Measurements from ENCODE around the gene ZNF446. TPM values are rescaled to one million over a fixed set of nuclear protein-coding genes. Genes with fewer than 3 reads are reported as not detected.

Gene ZNF446
- polyA plus RNA-seq, 3 donors, result 2.0 to 6.2 (median 2.2) TPM

DNA sequence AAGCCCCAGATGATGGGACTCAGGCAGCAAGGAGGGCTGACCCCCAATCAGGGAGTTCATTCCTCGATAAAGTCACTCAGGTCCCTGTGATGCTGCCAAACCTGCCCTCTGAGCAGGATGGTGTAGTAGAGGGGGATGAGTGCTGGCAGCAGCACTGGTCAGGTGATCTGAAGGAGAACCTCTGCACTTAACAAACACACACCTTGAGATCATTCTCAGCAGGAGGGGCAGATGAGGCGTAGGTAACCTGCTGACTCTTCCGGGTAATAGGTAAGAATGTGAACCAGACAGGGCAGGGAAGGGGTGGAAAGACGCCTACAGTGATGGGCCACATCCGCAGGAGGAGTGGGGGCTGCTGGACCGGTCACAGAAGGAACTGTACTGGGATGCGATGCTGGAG lies 3.2 kb downstream of the ZNF446 start:
- Histone ChIP-seq H4K20me1 (ENCODE audit: insufficient read depth, low read length) (no peaks in the 10 kb centered on the region), H3K4me3 (replicated peaks in 1 of 3; ENCODE audit: low read depth in 2 of 3, low read length in 3 of 3) (no peak overlapping the region), H3K4me2 (replicated peaks; ENCODE audit: extremely low read depth, low read length, poor library complexity, severe bottlenecking) (no peak overlapping the region), H3K9me3 (replicated peaks in 1 of 2; ENCODE audit: control insufficient read depth in 1 of 2, insufficient read depth in 1 of 2, low read length in 2 of 2) (no peaks in the 10 kb centered on the region), H3K4me1 (ENCODE audit: control insufficient read depth in 1 of 2, insufficient read depth in 2 of 2, low read length in 2 of 2) (peaks cover 14 to 21% of the 10 kb centered on the region in 2 donors), H2AFZ (ENCODE audit: insufficient read depth, low read depth, low read length, poor library complexity, severe bottlenecking) (no peak overlapping the region), H3K79me2 (ENCODE audit: insufficient read depth, low read length) (no peaks in the 10 kb centered on the region), H3K27me3 (ENCODE audit: control insufficient read depth in 2 of 2, insufficient read depth in 2 of 2, low read length in 2 of 2) (no peaks in the 10 kb centered on the region), H3K36me3 (replicated peaks in 1 of 2; ENCODE audit: control insufficient read depth in 1 of 2, insufficient read depth in 2 of 2, low read length in 2 of 2) (peaks cover 0 to 6% of the 10 kb centered on the region in 2 donors), H3K27ac (ENCODE audit: low read depth in 1 of 2, low read length in 2 of 2) (no peak overlapping the region), H3K9ac (ENCODE audit: insufficient read depth, low read length, poor library complexity, severe bottlenecking) (no peak overlapping the region)
- Mint-ChIP-seq H3K36me3 (peaks cover 3 to 8% of the 10 kb centered on the region in 2 donors), H3K4me1 (peaks cover 17% of the 10 kb centered on the region), H3K9me3 (no peaks in the 10 kb centered on the region), H3K4me3 (no peak overlapping the region), H3K27ac (no peak overlapping the region), H3K27me3 (ENCODE audit: low read depth in 3 of 3) (peaks cover 0 to 6% (median 2%) of the 10 kb centered on the region in 3 donors)
- WGBS (ENCODE audit: insufficient coverage), result 96% methylated on average over 6 of the region's 7 CpGs
- TF ChIP-seq, protein P1, sequence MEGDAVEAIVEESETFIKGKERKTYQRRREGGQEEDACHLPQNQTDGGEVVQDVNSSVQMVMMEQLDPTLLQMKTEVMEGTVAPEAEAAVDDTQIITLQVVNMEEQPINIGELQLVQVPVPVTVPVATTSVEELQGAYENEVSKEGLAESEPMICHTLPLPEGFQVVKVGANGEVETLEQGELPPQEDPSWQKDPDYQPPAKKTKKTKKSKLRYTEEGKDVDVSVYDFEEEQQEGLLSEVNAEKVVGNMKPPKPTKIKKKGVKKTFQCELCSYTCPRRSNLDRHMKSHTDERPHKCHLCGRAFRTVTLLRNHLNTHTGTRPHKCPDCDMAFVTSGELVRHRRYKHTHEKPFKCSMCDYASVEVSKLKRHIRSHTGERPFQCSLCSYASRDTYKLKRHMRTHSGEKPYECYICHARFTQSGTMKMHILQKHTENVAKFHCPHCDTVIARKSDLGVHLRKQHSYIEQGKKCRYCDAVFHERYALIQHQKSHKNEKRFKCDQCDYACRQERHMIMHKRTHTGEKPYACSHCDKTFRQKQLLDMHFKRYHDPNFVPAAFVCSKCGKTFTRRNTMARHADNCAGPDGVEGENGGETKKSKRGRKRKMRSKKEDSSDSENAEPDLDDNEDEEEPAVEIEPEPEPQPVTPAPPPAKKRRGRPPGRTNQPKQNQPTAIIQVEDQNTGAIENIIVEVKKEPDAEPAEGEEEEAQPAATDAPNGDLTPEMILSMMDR (IDR thresholded peaks at IDR 0.05), result no peak
- intact Hi-C loops (cut with micrococcal nuclease), result no loop called here
- DNase-seq, result no peak

DNA sequence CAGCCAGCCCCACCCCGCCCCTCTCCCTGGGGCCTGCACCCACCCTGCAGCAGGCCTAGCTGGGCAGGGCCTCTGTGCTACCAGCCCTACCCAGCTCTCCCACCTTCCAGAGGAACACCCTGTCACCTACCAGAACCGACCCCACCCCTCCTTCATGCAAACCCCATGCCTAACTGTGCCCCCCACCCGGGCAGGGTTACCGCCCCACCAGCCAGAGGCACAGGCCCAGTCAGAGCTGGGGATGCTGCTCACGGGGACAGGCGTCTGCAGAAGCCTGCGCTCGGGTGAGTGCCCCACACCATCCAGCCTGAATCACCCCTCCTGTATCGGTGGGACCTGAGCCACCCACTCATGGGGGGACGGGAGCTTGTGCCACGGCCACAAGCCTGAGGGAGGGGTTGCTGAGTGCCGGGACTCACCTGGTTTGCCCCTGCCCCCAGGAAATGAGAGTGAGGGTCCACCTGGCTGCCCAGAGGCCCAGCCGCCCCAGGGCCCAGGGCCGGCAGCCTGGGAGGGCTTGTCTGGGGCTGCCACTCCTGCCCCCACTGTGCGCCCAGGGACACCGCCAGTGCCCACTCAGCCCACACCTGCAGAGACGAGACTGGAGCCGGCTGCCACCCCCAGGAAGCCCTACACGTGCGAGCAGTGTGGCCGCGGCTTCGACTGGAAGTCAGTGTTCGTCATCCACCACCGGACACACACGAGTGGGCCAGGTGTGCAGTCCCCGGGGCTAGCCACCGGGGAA lies 3.8 kb downstream of the ZNF446 start:
- no peaks in the 10 kb centered on the region for H4K20me1 ChIP-seq (ENCODE audit: insufficient read depth, low read length)
- WGBS (ENCODE audit: insufficient coverage), result 94% methylated on average over 28 of the region's 28 CpGs
- no peaks in the 10 kb centered on the region for H3K79me2 ChIP-seq (ENCODE audit: insufficient read depth, low read length)
- no peak overlapping the region for H2AFZ ChIP-seq (ENCODE audit: insufficient read depth, low read depth, low read length, poor library complexity, severe bottlenecking)
- no peak overlapping the region for H3K27ac Mint-ChIP-seq
- intact Hi-C loops (cut with micrococcal nuclease), result no loop called here
- H3K4me1 Mint-ChIP-seq, result peaks cover 13% of the 10 kb centered on the region
- H3K4me3 ChIP-seq (replicated peaks in 1 of 3; ENCODE audit: low read depth in 2 of 3, low read length in 3 of 3), result no peak overlapping the region
- H3K4me2 ChIP-seq (replicated peaks; ENCODE audit: extremely low read depth, low read length, poor library complexity, severe bottlenecking), result no peak overlapping the region
- peaks cover 0 to 6% (median 2%) of the 10 kb centered on the region in 3 donors for H3K27me3 Mint-ChIP-seq (ENCODE audit: low read depth in 3 of 3)
- no peak overlapping the region for H3K4me3 Mint-ChIP-seq
- no peaks in the 10 kb centered on the region for H3K27me3 ChIP-seq (ENCODE audit: control insufficient read depth in 2 of 2, insufficient read depth in 2 of 2, low read length in 2 of 2)
- no peak overlapping the region for H3K9ac ChIP-seq (ENCODE audit: insufficient read depth, low read length, poor library complexity, severe bottlenecking)
- H3K9me3 ChIP-seq (replicated peaks in 1 of 2; ENCODE audit: control insufficient read depth in 1 of 2, insufficient read depth in 1 of 2, low read length in 2 of 2), result no peaks in the 10 kb centered on the region
- DNase-seq, result no peak
- peaks cover 14 to 18% of the 10 kb centered on the region in 2 donors for H3K4me1 ChIP-seq (ENCODE audit: control insufficient read depth in 1 of 2, insufficient read depth in 2 of 2, low read length in 2 of 2)
- TF ChIP-seq, protein P1 (IDR thresholded peaks at IDR 0.05), result no peak
- H3K36me3 ChIP-seq (replicated peaks in 1 of 2; ENCODE audit: control insufficient read depth in 1 of 2, insufficient read depth in 2 of 2, low read length in 2 of 2), result peaks cover 0 to 6% of the 10 kb centered on the region in 2 donors
- no peaks in the 10 kb centered on the region for H3K9me3 Mint-ChIP-seq
- H3K27ac ChIP-seq (ENCODE audit: low read depth in 1 of 2, low read length in 2 of 2), result no peak overlapping the region
- peaks cover 3 to 8% of the 10 kb centered on the region in 2 donors for H3K36me3 Mint-ChIP-seq

Data from CD14-positive monocyte (primary cell).